HCT116 (cell line): ENCODE data around the gene PDE2A. TPM values are rescaled to one million over a fixed set of nuclear protein-coding genes. Genes with fewer than 3 reads are reported as not detected.

ENCODE experiments used
- ATAC-seq: fragments of 200-7000 bp; cut with Tn5 transposase; 2 replicates; pipeline ENCODE4 v1.9.1; 2020; ENCODE audit warnings: mild to moderate bottlenecking, moderate library complexity
- BruUV-seq: library from RNA; stranded (reverse); fragments of 400-500 nt; replicated peaks from 2 replicates; lab custom pipeline; 2021; lab: Mats Ljungman, UMichigan
- CTCF ChIA-PET: fragments of 300-600 bp; sonication (Branson Sonifier 250); formaldehyde crosslinking; loops from one replicate; lab custom pipeline; 2021; ENCODE audit warnings: antibody characterized with exemption; lab: Charles Lee
- POLR2A ChIA-PET: fragments of 300-600, 350-600 bp; sonication (Branson Sonifier 250); formaldehyde crosslinking; loops from one replicate; lab custom pipeline; 2021; ENCODE audit warnings: antibody characterized with exemption; lab: Charles Lee
- RAD21 ChIA-PET, 2 experiments: fragments of 300-600 bp; sonication (Branson Sonifier 250); formaldehyde crosslinking; loops; one replicate each; lab custom pipeline; 2023; ENCODE audit warnings: low total read pairs in 2 of 2; ENCODE audit not compliant: uncharacterized antibody in 2 of 2, unreplicated experiment in 2 of 2, low non-redundant PET in 1 of 2; lab: Charles Lee
- DNase-seq: peaks from one replicate; pipeline ENCODE4 v3.0.0-alpha.2; 2010; ENCODE audit warnings: low read depth, low spot score
- H2AFZ ChIP-seq: fragments of 200-600 bp; shearing (Covaris generic), sonication (generic); 2 replicates; pipeline ENCODE4 v1.6.1; 2017; ENCODE audit warnings: low read depth, mixed run types, mixed read lengths, antibody characterized with exemption, low read length; ENCODE audit not compliant: poor library complexity, severe bottlenecking
- H3K27ac ChIP-seq: 2 replicates; pipeline ENCODE4 v1.5.1; 2012; ENCODE audit warnings: low read depth, low read length
- H3K27me3 ChIP-seq: fragments of 200-600 bp; sonication (generic); 2 replicates; pipeline ENCODE4 v1.6.1; 2016; ENCODE audit warnings: mixed run types, low read length, mixed read lengths; ENCODE audit not compliant: insufficient read depth
- H3K36me3 ChIP-seq, 2 experiments: fragments of 200-500 bp in 1 of 2; fragments of 200-600 bp in 1 of 2; sonication (Bioruptor generic) in 1 of 2; sonication (generic) in 1 of 2; 2 replicates each; pipeline versions ENCODE4 v1.5.1 to v1.6.1; 2014 to 2016; ENCODE audit warnings: low read length in 2 of 2, inconsistent platforms in 1 of 2, mixed read lengths in 1 of 2, mixed run types in 1 of 2; ENCODE audit not compliant: insufficient read depth in 2 of 2, control insufficient read depth in 1 of 2
- H3K4me1 ChIP-seq, 2 experiments: fragments of 200-600 bp in 1 of 2; sonication (generic) in 1 of 2; 2 replicates each; pipeline versions ENCODE4 v1.5.1 to v1.6.1; 2012 to 2017; ENCODE audit warnings: low read length in 2 of 2, inconsistent platforms in 1 of 2, mild to moderate bottlenecking in 1 of 2, mixed read lengths in 1 of 2, mixed run types in 1 of 2, moderate library complexity in 1 of 2; ENCODE audit not compliant: insufficient read depth in 2 of 2, control insufficient read depth in 1 of 2
- H3K4me2 ChIP-seq: fragments of 200-600 bp; sonication (generic); 2 replicates; pipeline ENCODE4 v1.6.1; 2017; ENCODE audit warnings: mixed run types, low read length, mixed read lengths
- H3K4me3 ChIP-seq, 2 experiments: fragments of 200-600 bp in 1 of 2; sonication (generic) in 1 of 2; replicated peaks in 1 of 2; 2 replicates each; pipeline ENCODE4 v1.5.1; 2011 to 2016; ENCODE audit warnings: low read length in 2 of 2, control low read depth in 1 of 2, low read depth in 1 of 2, mild to moderate bottlenecking in 1 of 2, mixed read lengths in 1 of 2, mixed run types in 1 of 2
- H3K79me2 ChIP-seq: fragments of 200-600 bp; sonication (generic); 2 replicates; pipeline ENCODE4 v1.6.1; 2017; ENCODE audit warnings: mild to moderate bottlenecking, mixed run types, low read length, moderate library complexity, mixed read lengths; ENCODE audit not compliant: insufficient read depth
- H3K9ac ChIP-seq: fragments of 200-600 bp; sonication (generic); 2 replicates; pipeline ENCODE4 v1.6.1; 2016; ENCODE audit warnings: low read length, mixed read lengths
- H3K9me2 ChIP-seq: fragments of 200-600 bp; sonication (generic), shearing (Covaris generic); 2 replicates; pipeline ENCODE4 v1.6.1; 2017; ENCODE audit warnings: mixed run types, mild to moderate bottlenecking, moderate library complexity; ENCODE audit not compliant: insufficient read depth
- H3K9me3 ChIP-seq, 2 experiments: fragments of 200-500 bp in 1 of 2; fragments of 200-600 bp in 1 of 2; sonication (Bioruptor generic) in 1 of 2; sonication (generic) in 1 of 2; 2 replicates each; pipeline ENCODE4 v1.6.1; 2014 to 2017; ENCODE audit warnings: low read length in 2 of 2, mixed read lengths in 2 of 2, inconsistent platforms in 1 of 2, low read depth in 1 of 2, mild to moderate bottlenecking in 1 of 2, mixed run types in 1 of 2, moderate library complexity in 1 of 2; ENCODE audit not compliant: control insufficient read depth in 1 of 2, insufficient read depth in 1 of 2
- H4K20me1 ChIP-seq: fragments of 200-600 bp; sonication (generic), shearing (Covaris generic); 2 replicates; pipeline ENCODE4 v1.6.1; 2017; ENCODE audit warnings: mixed run types, mild to moderate bottlenecking, moderate library complexity; ENCODE audit not compliant: insufficient read depth
- ATF3 ChIP-seq: IDR thresholded peaks from 2 replicates; pipeline ENCODE4 v1.6.1; 2012
- CBX3 ChIP-seq: IDR thresholded peaks from 2 replicates; pipeline ENCODE4 v1.6.1; 2012; ENCODE audit warnings: low read depth
- CEBPB ChIP-seq: IDR thresholded peaks from 2 replicates; pipeline ENCODE4 v1.6.1; 2012; ENCODE audit warnings: low read depth
- EGR1 ChIP-seq: IDR thresholded peaks from 2 replicates; pipeline ENCODE4 v1.6.1; 2012; ENCODE audit warnings: low read depth
- ELF1 ChIP-seq: IDR thresholded peaks from 2 replicates; pipeline ENCODE4 v1.6.1; 2012; ENCODE audit warnings: low read depth, borderline replicate concordance
- EZH2 ChIP-seq: fragments of 200-600 bp; sonication (generic); IDR thresholded peaks from 2 replicates; pipeline ENCODE4 v1.6.1; 2017; ENCODE audit warnings: antibody characterized with exemption, mixed run types
- EZH2phosphoT487 ChIP-seq: fragments of 200-600 bp; IDR thresholded peaks from 2 replicates; pipeline ENCODE4 v1.6.1; 2018; ENCODE audit warnings: antibody characterized with exemption, borderline replicate concordance
- FOSL1 ChIP-seq: IDR thresholded peaks from 2 replicates; pipeline ENCODE4 v1.6.1; 2012; ENCODE audit warnings: low read depth
- POLR2A ChIP-seq: IDR thresholded peaks from 2 replicates; pipeline ENCODE4 v1.7.0; 2011; ENCODE audit warnings: borderline replicate concordance; ENCODE audit not compliant: insufficient read depth, insufficient read length; ENCODE audit errors: extremely low read depth
- POLR2AphosphoS5 ChIP-seq: IDR thresholded peaks from 2 replicates; pipeline ENCODE4 v1.6.1; 2011; ENCODE audit warnings: mild to moderate bottlenecking, low read depth, low read length, moderate library complexity
- RAD21 ChIP-seq: IDR thresholded peaks from 2 replicates; pipeline ENCODE4 v1.6.1; 2012; ENCODE audit warnings: low read depth, mild to moderate bottlenecking
- SIN3A ChIP-seq: IDR thresholded peaks from 2 replicates; pipeline ENCODE4 v1.6.1; 2012; ENCODE audit warnings: low read depth
- SP1 ChIP-seq: IDR thresholded peaks from 2 replicates; pipeline ENCODE4 v1.6.1; 2012; ENCODE audit warnings: low read depth
- SRF ChIP-seq: IDR thresholded peaks from 2 replicates; pipeline ENCODE4 v1.6.1; 2012; ENCODE audit warnings: low read depth
- TCF7L2 ChIP-seq: IDR thresholded peaks from 2 replicates; pipeline ENCODE4 v1.7.0; 2011; ENCODE audit warnings: borderline replicate concordance, inconsistent platforms; ENCODE audit not compliant: insufficient read depth, insufficient read length; ENCODE audit errors: extremely low read depth
- ZBTB33 ChIP-seq: IDR thresholded peaks from 2 replicates; pipeline ENCODE4 v1.6.1; 2011; ENCODE audit warnings: mild to moderate bottlenecking, low read length, moderate library complexity; ENCODE audit not compliant: insufficient replicate concordance; ENCODE audit errors: extremely low read depth
- ZNF274 ChIP-seq: fragments of 200-500 bp; sonication (Bioruptor generic); IDR thresholded peaks from 2 replicates; pipeline ENCODE4 v1.6.1; 2014; ENCODE audit warnings: mild to moderate bottlenecking, low read depth, low read length, inconsistent platforms
- intact Hi-C: fragments of 100-400 bp; cut with micrococcal nuclease; formaldehyde crosslinking; loops from 2 replicates; pipeline ENCODE4 v1.10.0; 2022
- total RNA-seq: library from RNA; stranded (reverse); gene quantifications from one replicate; pipeline ENCODE4 v1.2.1, GENCODE V29; 2021; ENCODE audit not compliant: unreplicated experiment
- TF ChIP-seq, protein P1 (sequence below): IDR thresholded peaks from 2 replicates; pipeline ENCODE4 v1.6.1; 2012; ENCODE audit warnings: low read depth
- TF ChIP-seq, protein P2 (sequence below), 3 experiments: fragments of 200-600 bp in 1 of 3; sonication (generic) in 1 of 3; IDR thresholded peaks in 2 of 3; conservative IDR thresholded peaks in 1 of 3; 2 replicates each; pipeline ENCODE4 v1.5.1; 2012 to 2017; ENCODE audit warnings: low read depth in 2 of 3, low read length in 2 of 3, antibody characterized with exemption in 1 of 3, borderline replicate concordance in 1 of 3, control low read depth in 1 of 3, mild to moderate bottlenecking in 1 of 3, mixed read lengths in 1 of 3, mixed run types in 1 of 3, moderate library complexity in 1 of 3; ENCODE audit not compliant: insufficient read depth in 1 of 3
- TF ChIP-seq, protein P3 (sequence below): IDR thresholded peaks from 2 replicates; pipeline ENCODE4 v1.6.1; 2012

PDE2A gene
- total RNA-seq, 1 experiment from 2014 or later, result 7.6 TPM

- no peaks in the 10 kb centered on the region for H3K9me2 ChIP-seq
- H2AFZ ChIP-seq, result no peak overlapping the region
- no peak overlapping the region for H3K27ac ChIP-seq
- no peak overlapping the region for H3K9ac ChIP-seq
- ChIA-PET CTCF (interaction anchor here (0.9 kb wide), 1 partner anchor 10 kb away, joined by 3 read pairs; no protein-coding TSS in a partner anchor), RAD21 (no interaction called here), POLR2A (no interaction called here)
- no TSS peak for BruUV-seq
- no peak for DNase-seq
- intact Hi-C loops, result no loop called here
- no peak; the same call in 1 of the 2 replicates for ATAC-seq
- H3K4me2 ChIP-seq, result no peak overlapping the region
- H4K20me1 ChIP-seq, result no peaks in the 10 kb centered on the region
- no peaks in the 10 kb centered on the region for H3K9me3 ChIP-seq
- no peaks in the 10 kb centered on the region for H3K79me2 ChIP-seq
- TF ChIP-seq, protein P1, sequence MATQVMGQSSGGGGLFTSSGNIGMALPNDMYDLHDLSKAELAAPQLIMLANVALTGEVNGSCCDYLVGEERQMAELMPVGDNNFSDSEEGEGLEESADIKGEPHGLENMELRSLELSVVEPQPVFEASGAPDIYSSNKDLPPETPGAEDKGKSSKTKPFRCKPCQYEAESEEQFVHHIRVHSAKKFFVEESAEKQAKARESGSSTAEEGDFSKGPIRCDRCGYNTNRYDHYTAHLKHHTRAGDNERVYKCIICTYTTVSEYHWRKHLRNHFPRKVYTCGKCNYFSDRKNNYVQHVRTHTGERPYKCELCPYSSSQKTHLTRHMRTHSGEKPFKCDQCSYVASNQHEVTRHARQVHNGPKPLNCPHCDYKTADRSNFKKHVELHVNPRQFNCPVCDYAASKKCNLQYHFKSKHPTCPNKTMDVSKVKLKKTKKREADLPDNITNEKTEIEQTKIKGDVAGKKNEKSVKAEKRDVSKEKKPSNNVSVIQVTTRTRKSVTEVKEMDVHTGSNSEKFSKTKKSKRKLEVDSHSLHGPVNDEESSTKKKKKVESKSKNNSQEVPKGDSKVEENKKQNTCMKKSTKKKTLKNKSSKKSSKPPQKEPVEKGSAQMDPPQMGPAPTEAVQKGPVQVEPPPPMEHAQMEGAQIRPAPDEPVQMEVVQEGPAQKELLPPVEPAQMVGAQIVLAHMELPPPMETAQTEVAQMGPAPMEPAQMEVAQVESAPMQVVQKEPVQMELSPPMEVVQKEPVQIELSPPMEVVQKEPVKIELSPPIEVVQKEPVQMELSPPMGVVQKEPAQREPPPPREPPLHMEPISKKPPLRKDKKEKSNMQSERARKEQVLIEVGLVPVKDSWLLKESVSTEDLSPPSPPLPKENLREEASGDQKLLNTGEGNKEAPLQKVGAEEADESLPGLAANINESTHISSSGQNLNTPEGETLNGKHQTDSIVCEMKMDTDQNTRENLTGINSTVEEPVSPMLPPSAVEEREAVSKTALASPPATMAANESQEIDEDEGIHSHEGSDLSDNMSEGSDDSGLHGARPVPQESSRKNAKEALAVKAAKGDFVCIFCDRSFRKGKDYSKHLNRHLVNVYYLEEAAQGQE, result no peak
- TF ChIP-seq SRF, result no peak
- no peak for TF ChIP-seq RAD21
- no peak for TF ChIP-seq ZNF274
- no peak for TF ChIP-seq CBX3
- no peak for TF ChIP-seq SIN3A
- TF ChIP-seq EZH2, result no peak
- TF ChIP-seq EGR1, result no peak
- no peak for TF ChIP-seq EZH2phosphoT487
- TF ChIP-seq, protein P2, sequence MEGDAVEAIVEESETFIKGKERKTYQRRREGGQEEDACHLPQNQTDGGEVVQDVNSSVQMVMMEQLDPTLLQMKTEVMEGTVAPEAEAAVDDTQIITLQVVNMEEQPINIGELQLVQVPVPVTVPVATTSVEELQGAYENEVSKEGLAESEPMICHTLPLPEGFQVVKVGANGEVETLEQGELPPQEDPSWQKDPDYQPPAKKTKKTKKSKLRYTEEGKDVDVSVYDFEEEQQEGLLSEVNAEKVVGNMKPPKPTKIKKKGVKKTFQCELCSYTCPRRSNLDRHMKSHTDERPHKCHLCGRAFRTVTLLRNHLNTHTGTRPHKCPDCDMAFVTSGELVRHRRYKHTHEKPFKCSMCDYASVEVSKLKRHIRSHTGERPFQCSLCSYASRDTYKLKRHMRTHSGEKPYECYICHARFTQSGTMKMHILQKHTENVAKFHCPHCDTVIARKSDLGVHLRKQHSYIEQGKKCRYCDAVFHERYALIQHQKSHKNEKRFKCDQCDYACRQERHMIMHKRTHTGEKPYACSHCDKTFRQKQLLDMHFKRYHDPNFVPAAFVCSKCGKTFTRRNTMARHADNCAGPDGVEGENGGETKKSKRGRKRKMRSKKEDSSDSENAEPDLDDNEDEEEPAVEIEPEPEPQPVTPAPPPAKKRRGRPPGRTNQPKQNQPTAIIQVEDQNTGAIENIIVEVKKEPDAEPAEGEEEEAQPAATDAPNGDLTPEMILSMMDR (IDR thresholded peaks at IDR 0.05 in 2 of 3, conservative IDR thresholded peaks at IDR 0.05 in 1 of 3; ENCODE audit: borderline replicate concordance in 1 of 3, insufficient read depth in 1 of 3, low read depth in 2 of 3, low read length in 2 of 3), result no peak
- TF ChIP-seq CEBPB, result no peak
- no peak for TF ChIP-seq POLR2A
- no peak for TF ChIP-seq POLR2AphosphoS5
- no peak for TF ChIP-seq ATF3
- no peak for TF ChIP-seq ZBTB33
- no peak for TF ChIP-seq ELF1
- no peak for TF ChIP-seq SP1
- no peak for TF ChIP-seq FOSL1
- no peak for TF ChIP-seq TCF7L2
- TF ChIP-seq, protein P3, sequence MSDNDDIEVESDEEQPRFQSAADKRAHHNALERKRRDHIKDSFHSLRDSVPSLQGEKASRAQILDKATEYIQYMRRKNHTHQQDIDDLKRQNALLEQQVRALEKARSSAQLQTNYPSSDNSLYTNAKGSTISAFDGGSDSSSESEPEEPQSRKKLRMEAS, result no peak
- peaks cover 21% of the 10 kb centered on the region; the same call in 1 of the 2 replicates for H3K27me3 ChIP-seq
- no peak overlapping the region for H3K4me3 ChIP-seq
- no peaks in the 10 kb centered on the region for H3K4me1 ChIP-seq
- H3K36me3 ChIP-seq, result no peaks in the 10 kb centered on the region
Observed at GRCh38 chr11:72543849-72544542, 130.2 kb downstream of the PDE2A start.
